ENCODE measurements around the gene VCL.
"Not testable (repeated sequence)": the region's sequence is repeated elsewhere in the genome, so short reads cannot be mapped to it uniquely, and the experiment has no call there.

Gene VCL

GRCh38 chr10:73973427-73973826 is 24.5 kb upstream of the VCL start:
- no peak for DNase-seq

- DNase-seq, result no peak
Measured at GRCh38 chr10:73974309-73974946, 23.5 kb upstream of the VCL start.

GRCh38 chr10:73975388-73975787 is 22.5 kb upstream of the VCL start:
- DNase-seq, result no peak

- no peak for DNase-seq
Measured at GRCh38 chr10:73979141-73979808, 18.6 kb upstream of the VCL start.

GRCh38 chr10:73979809-73980433 is 18.0 kb upstream of the VCL start:
- DNase-seq, result no peak

- DNase-seq, result no peak
Measured at GRCh38 chr10:73981812-73982211, 16.1 kb upstream of the VCL start.

GRCh38 chr10:73983096-73984047 is 14.5 kb upstream of the VCL start:
- no peak for DNase-seq

GRCh38 chr10:73989594-73990150 is 8.2 kb upstream of the VCL start:
- DNase-seq, result no peak

- DNase-seq, result no peak
Measured at GRCh38 chr10:73991203-73991883, 6.6 kb upstream of the VCL start.

GRCh38 chr10:73991884-73992245 is 6.1 kb upstream of the VCL start:
- DNase-seq, result no peak

- no peak for DNase-seq
Measured at GRCh38 chr10:73992899-73993788, 4.8 kb upstream of the VCL start.

- no peak for DNase-seq
Measured at GRCh38 chr10:73995035-73995358, 2.9 kb upstream of the VCL start.

- peak; percentile 79 for DNase-seq
Measured at GRCh38 chr10:73997461-73997786, 492 bp upstream of the VCL start.

GRCh38 chr10:73998623-73998928 is 660 bp downstream of the VCL start:
- DNase-seq, result no peak

GRCh38 chr10:73998929-73999691 is 1.2 kb downstream of the VCL start:
- peak; percentile 51 for DNase-seq

- DNase-seq, result no peak
Measured at GRCh38 chr10:73999703-74000102, 1.8 kb downstream of the VCL start.

GRCh38 chr10:74000244-74000643 is 2.3 kb downstream of the VCL start:
- DNase-seq, result not testable (repeated sequence)

- DNase-seq, result no peak
Measured at GRCh38 chr10:74000892-74001669, 3.2 kb downstream of the VCL start.

- no peak for DNase-seq
Measured at GRCh38 chr10:74006269-74006668, 8.4 kb downstream of the VCL start.

GRCh38 chr10:74008212-74008731 is 10.4 kb downstream of the VCL start:
- DNase-seq, result no peak

Measured in NCI-H510A treated with DMSO at 0.1 percent for 48 hours (cell line).